ENCODE measurements around the gene TIMM10. TPM values are rescaled to one million over a fixed set of nuclear protein-coding genes. Genes with fewer than 3 reads are reported as not detected.
A peak's percentile ranks its signal among the peaks of the same experiment; 100 is the strongest.

TIMM10 gene
- total RNA-seq, 1 experiment from 2014 or later, result 27.5 TPM

GRCh38 chr11:57491371-57492061, 39.0 kb downstream of the TIMM10 start:
- DNase-seq (ENCODE audit: low read depth), result no peak
- in situ Hi-C loops (cut with HindIII; ENCODE audit: low pct_unique_long_range_greater_than_20kb, low sequenced_read_pairs), result no loop called here

GRCh38 chr11:57490456-57491248, 39.9 kb downstream of the TIMM10 start:
- no peak for DNase-seq (ENCODE audit: low read depth)
- in situ Hi-C loops (cut with HindIII; ENCODE audit: low pct_unique_long_range_greater_than_20kb, low sequenced_read_pairs), result no loop called here

GRCh38 chr11:57487920-57488659, 42.5 kb downstream of the TIMM10 start:
- no peak for DNase-seq (ENCODE audit: low read depth)
- in situ Hi-C loops (cut with HindIII; ENCODE audit: low pct_unique_long_range_greater_than_20kb, low sequenced_read_pairs), result no loop called here

GRCh38 chr11:57487021-57487778, 43.4 kb downstream of the TIMM10 start:
- no peak for DNase-seq (ENCODE audit: low read depth)
- in situ Hi-C loops (cut with HindIII; ENCODE audit: low pct_unique_long_range_greater_than_20kb, low sequenced_read_pairs), result no loop called here

- in situ Hi-C loops (cut with HindIII; ENCODE audit: low pct_unique_long_range_greater_than_20kb, low sequenced_read_pairs), result no loop called here
- no peak for DNase-seq (ENCODE audit: low read depth)
Observed at GRCh38 chr11:57485217-57485990, 45.1 kb downstream of the TIMM10 start.

- no peak for DNase-seq (ENCODE audit: low read depth)
- in situ Hi-C loops (cut with HindIII; ENCODE audit: low pct_unique_long_range_greater_than_20kb, low sequenced_read_pairs), result no loop called here
Observed at GRCh38 chr11:57484141-57484710, 46.3 kb downstream of the TIMM10 start.

GRCh38 chr11:57483562-57483918, 47.0 kb downstream of the TIMM10 start:
- in situ Hi-C loops (cut with HindIII; ENCODE audit: low pct_unique_long_range_greater_than_20kb, low sequenced_read_pairs), result no loop called here
- no peak for DNase-seq (ENCODE audit: low read depth)

- no peak for DNase-seq (ENCODE audit: low read depth)
- in situ Hi-C loops (cut with HindIII; ENCODE audit: low pct_unique_long_range_greater_than_20kb, low sequenced_read_pairs), result no loop called here
Observed at GRCh38 chr11:57482782-57483561, 47.6 kb downstream of the TIMM10 start.

GRCh38 chr11:57481915-57482781, 48.4 kb downstream of the TIMM10 start:
- DNase-seq (ENCODE audit: low read depth), result no peak
- in situ Hi-C loops (cut with HindIII; ENCODE audit: low pct_unique_long_range_greater_than_20kb, low sequenced_read_pairs), result no loop called here

- in situ Hi-C loops (cut with HindIII; ENCODE audit: low pct_unique_long_range_greater_than_20kb, low sequenced_read_pairs), result no loop called here
- DNase-seq (ENCODE audit: low read depth), result no peak
Observed at GRCh38 chr11:57481315-57481714, 49.2 kb downstream of the TIMM10 start.

- in situ Hi-C loops (cut with HindIII; ENCODE audit: low pct_unique_long_range_greater_than_20kb, low sequenced_read_pairs), result no loop called here
- peak; percentile 32 for DNase-seq (ENCODE audit: low read depth)
Observed at GRCh38 chr11:57480409-57481137, 50.0 kb downstream of the TIMM10 start.

- in situ Hi-C loops (cut with HindIII; ENCODE audit: low pct_unique_long_range_greater_than_20kb, low sequenced_read_pairs), result no loop called here
Observed at GRCh38 chr11:57479911-57480310, 50.6 kb downstream of the TIMM10 start.

GRCh38 chr11:57479021-57479663, 51.4 kb downstream of the TIMM10 start:
- in situ Hi-C loops (cut with HindIII; ENCODE audit: low pct_unique_long_range_greater_than_20kb, low sequenced_read_pairs), result no loop called here
- no peak for DNase-seq (ENCODE audit: low read depth)

More at GRCh38 chr11:57479911-57480310, 50.6 kb downstream of the TIMM10 start:
- DNase-seq (ENCODE audit: low read depth), result no peak
